ENCODE data around the gene CNNM2.

The CNNM2 gene

GRCh38 chr10:103082683-103083082, 164.6 kb downstream of the CNNM2 start:
- H3K9me2 ChIP-seq (replicated peaks; ENCODE audit: insufficient read depth, low read length) = no peaks in the 10 kb centered on the region
- H3K9ac ChIP-seq (ENCODE audit: low read length) = no peak overlapping the region
- peaks cover 7% of the 10 kb centered on the region; the same call in 1 of the 2 replicates for H3K36me3 ChIP-seq (ENCODE audit: low read length)
- H3F3A ChIP-seq (ENCODE audit: insufficient read depth) = no peaks in the 10 kb centered on the region
- no peak overlapping the region for H3K4me3 ChIP-seq (ENCODE audit: insufficient read depth, low read length, poor library complexity, severe bottlenecking)
- no peak for TF ChIP-seq CTCF (IDR thresholded peaks at IDR 0.05; ENCODE audit: insufficient read depth, low read length, poor library complexity, severe bottlenecking)
- TF ChIP-seq EZH2phosphoT487 (conservative IDR thresholded peaks at IDR 0.05; ENCODE audit: low read length) = no peak
- no peak overlapping the region for H3K27ac ChIP-seq (ENCODE audit: low read depth, low read length)
- H3K4me2 ChIP-seq (ENCODE audit: low read depth, low read length, poor library complexity, severe bottlenecking) = no peak overlapping the region
- no peaks in the 10 kb centered on the region for H4K20me1 ChIP-seq (ENCODE audit: low read depth, low read length)
- no peak overlapping the region for H2AFZ ChIP-seq (ENCODE audit: low read depth, low read length, severe bottlenecking)
- H3K27me3 ChIP-seq (ENCODE audit: low read length) = no peaks in the 10 kb centered on the region
- H3K9me3 ChIP-seq (ENCODE audit: insufficient read depth, low read length) = no peaks in the 10 kb centered on the region
- H3K79me2 ChIP-seq (ENCODE audit: insufficient read depth, low read length) = no peaks in the 10 kb centered on the region

GRCh38 chr10:103083266-103083976, 165.3 kb downstream of the CNNM2 start:
- H3K9me2 ChIP-seq (replicated peaks; ENCODE audit: insufficient read depth, low read length) = no peaks in the 10 kb centered on the region
- no peaks in the 10 kb centered on the region for H3K9me3 ChIP-seq (ENCODE audit: insufficient read depth, low read length)
- no peak overlapping the region for H2AFZ ChIP-seq (ENCODE audit: low read depth, low read length, severe bottlenecking)
- H3K27me3 ChIP-seq (ENCODE audit: low read length) = no peaks in the 10 kb centered on the region
- no peak for TF ChIP-seq CTCF (IDR thresholded peaks at IDR 0.05; ENCODE audit: insufficient read depth, low read length, poor library complexity, severe bottlenecking)
- no peak for TF ChIP-seq EZH2phosphoT487 (conservative IDR thresholded peaks at IDR 0.05; ENCODE audit: low read length)
- H4K20me1 ChIP-seq (ENCODE audit: low read depth, low read length) = no peaks in the 10 kb centered on the region
- H3K4me2 ChIP-seq (ENCODE audit: low read depth, low read length, poor library complexity, severe bottlenecking) = no peak overlapping the region
- no peak overlapping the region for H3K4me3 ChIP-seq (ENCODE audit: insufficient read depth, low read length, poor library complexity, severe bottlenecking)
- no peaks in the 10 kb centered on the region for H3K79me2 ChIP-seq (ENCODE audit: insufficient read depth, low read length)
- peaks cover 7% of the 10 kb centered on the region; the same call in 1 of the 2 replicates for H3K36me3 ChIP-seq (ENCODE audit: low read length)
- H3F3A ChIP-seq (ENCODE audit: insufficient read depth) = no peaks in the 10 kb centered on the region
- no peak overlapping the region for H3K9ac ChIP-seq (ENCODE audit: low read length)
- no peak overlapping the region for H3K27ac ChIP-seq (ENCODE audit: low read depth, low read length)

GRCh38 chr10:103083977-103084320, 165.9 kb downstream of the CNNM2 start:
- H3K27ac ChIP-seq (ENCODE audit: low read depth, low read length) = no peak overlapping the region
- no peak overlapping the region for H3K9ac ChIP-seq (ENCODE audit: low read length)
- H3K9me2 ChIP-seq (replicated peaks; ENCODE audit: insufficient read depth, low read length) = no peaks in the 10 kb centered on the region
- H2AFZ ChIP-seq (ENCODE audit: low read depth, low read length, severe bottlenecking) = no peak overlapping the region
- no peaks in the 10 kb centered on the region for H3K27me3 ChIP-seq (ENCODE audit: low read length)
- TF ChIP-seq EZH2phosphoT487 (conservative IDR thresholded peaks at IDR 0.05; ENCODE audit: low read length) (no peak), CTCF (IDR thresholded peaks at IDR 0.05; ENCODE audit: insufficient read depth, low read length, poor library complexity, severe bottlenecking) (no peak)
- H4K20me1 ChIP-seq (ENCODE audit: low read depth, low read length) = no peaks in the 10 kb centered on the region
- H3K4me2 ChIP-seq (ENCODE audit: low read depth, low read length, poor library complexity, severe bottlenecking) = no peak overlapping the region
- no peaks in the 10 kb centered on the region for H3K9me3 ChIP-seq (ENCODE audit: insufficient read depth, low read length)
- no peaks in the 10 kb centered on the region for H3K79me2 ChIP-seq (ENCODE audit: insufficient read depth, low read length)
- H3K4me3 ChIP-seq (ENCODE audit: insufficient read depth, low read length, poor library complexity, severe bottlenecking) = no peak overlapping the region
- H3K36me3 ChIP-seq (ENCODE audit: low read length) = peaks cover 11% of the 10 kb centered on the region; the same call in 1 of the 2 replicates
- no peaks in the 10 kb centered on the region for H3F3A ChIP-seq (ENCODE audit: insufficient read depth)

Data from SU-DHL-6 (cell line).